GM08714 (cell line): ENCODE data around the gene CSN2.

Experiments used
- H3K4me3 ChIP-seq: fragments of 200-500 bp; sonication (Bioruptor generic); 2 replicates; pipeline ENCODE4 v1.5.1; 2014; ENCODE audit warnings: mild to moderate bottlenecking, low read length, inconsistent platforms
- ZNF274 ChIP-seq: IDR thresholded peaks from 2 replicates; pipeline ENCODE4 v1.6.1; 2012; ENCODE audit warnings: mild to moderate bottlenecking, low read depth, low read length

The CSN2 gene, protein sequence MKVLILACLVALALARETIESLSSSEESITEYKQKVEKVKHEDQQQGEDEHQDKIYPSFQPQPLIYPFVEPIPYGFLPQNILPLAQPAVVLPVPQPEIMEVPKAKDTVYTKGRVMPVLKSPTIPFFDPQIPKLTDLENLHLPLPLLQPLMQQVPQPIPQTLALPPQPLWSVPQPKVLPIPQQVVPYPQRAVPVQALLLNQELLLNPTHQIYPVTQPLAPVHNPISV

DNA sequence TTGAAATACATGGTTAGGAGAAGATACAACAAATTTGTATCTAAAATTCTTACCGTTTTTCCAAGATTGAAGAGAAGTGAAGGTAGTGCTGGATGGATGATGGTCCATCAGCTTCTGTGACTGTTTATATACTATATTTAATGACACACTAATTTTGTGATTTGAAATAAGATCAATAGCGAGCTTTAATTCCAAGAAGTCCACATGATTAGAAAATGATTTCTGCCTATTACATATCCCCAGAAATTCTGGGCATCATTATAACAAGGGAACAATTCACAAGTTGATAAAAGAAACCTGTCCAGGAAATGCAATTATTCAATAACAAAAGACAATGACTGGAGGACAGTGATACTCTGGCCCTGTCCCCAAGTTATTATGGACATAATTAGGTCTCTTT lies at the start of gene CSN2:
Gene CSN2, minus strand, starts transcription at position 101 of the 400 bp plus-strand sequence. CDS start 4,733 bp downstream, outside the sequence.
- no peak within 1 kb of the TSS for H3K4me3 ChIP-seq
- TF ChIP-seq ZNF274 = no peak

DNA sequence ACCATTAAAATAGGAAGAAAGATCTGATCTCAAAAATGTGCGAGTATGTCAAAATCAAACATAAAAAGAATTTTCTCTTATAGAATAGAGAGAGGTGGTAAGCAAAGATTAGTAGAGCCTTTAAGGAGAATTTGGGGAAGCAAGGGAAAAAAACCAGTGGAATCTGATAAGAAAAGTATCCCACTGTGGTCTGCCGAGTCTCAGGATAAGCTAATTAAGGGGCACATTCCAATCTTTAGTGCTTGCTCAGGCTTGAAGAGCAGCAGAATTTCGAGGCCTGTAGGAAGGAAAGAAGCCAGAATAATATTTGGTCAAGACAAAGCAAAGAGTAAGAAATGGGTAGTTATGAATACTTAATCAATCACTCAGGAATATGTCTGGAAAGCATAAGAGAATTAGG lies 43.2 kb upstream of the CSN2 start:
- TF ChIP-seq ZNF274 = no peak

DNA sequence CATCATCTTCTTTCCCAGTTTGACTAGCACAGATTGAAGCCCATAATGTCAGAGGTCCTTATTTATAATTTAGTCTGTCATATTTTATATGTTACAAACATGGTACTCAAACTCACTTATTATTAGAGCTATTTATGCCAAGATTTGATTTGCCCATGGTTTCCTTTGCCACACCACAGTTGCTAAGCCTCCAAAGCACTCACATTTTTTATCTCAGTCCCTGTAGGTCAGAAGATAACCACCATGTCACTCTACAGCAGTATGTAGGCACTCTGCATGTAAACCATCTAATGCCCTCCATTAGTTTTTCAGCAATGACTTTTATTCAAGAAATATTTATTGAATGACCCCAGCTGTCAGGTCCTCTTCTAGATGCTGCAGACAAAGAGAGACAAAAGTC lies 37.0 kb upstream of the CSN2 start:
- no peak for TF ChIP-seq ZNF274
- no peak overlapping the region for H3K4me3 ChIP-seq

More for the DNA sequence above, 43.2 kb upstream of the CSN2 start:
- no peak overlapping the region for H3K4me3 ChIP-seq

DNA sequence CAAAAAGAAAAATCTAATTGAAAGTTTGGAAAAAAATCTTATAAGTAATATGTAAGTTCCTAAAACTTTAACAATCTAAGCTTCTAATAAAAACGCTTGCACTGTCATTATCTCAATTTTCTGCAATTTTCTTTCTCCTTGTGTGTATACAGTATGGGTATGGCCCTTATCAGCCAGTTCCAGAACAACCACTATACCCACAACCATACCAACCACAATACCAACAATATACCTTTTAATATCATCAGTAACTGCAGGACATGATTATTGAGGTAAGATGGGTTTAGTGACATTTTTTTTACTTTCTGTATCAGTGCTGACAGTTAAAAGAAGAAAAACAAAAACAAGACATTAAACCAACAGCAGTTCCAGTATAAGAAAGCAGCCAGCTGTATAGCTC lies 35.2 kb upstream of the CSN2 start:
- TF ChIP-seq ZNF274 = no peak
- no peak overlapping the region for H3K4me3 ChIP-seq

DNA sequence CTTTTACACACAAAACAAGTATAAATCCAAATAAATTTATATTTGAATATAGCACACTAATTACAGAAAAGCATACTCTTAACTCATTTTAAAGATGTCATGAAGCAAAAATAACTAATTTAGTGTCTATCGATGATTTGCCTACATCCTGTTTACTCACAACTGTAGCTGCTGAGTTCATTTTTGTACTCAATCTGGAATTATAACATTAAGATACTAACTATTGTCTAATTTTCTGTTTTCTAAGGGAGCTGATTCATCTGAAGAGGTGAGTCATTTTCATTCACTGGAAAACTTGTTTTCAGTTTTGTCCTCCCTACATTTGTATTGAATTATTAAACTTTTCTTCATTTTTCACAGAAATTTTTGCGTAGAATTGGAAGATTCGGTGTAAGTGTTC lies 33.9 kb upstream of the CSN2 start:
- H3K4me3 ChIP-seq = no peak overlapping the region
- TF ChIP-seq ZNF274 = no peak

DNA sequence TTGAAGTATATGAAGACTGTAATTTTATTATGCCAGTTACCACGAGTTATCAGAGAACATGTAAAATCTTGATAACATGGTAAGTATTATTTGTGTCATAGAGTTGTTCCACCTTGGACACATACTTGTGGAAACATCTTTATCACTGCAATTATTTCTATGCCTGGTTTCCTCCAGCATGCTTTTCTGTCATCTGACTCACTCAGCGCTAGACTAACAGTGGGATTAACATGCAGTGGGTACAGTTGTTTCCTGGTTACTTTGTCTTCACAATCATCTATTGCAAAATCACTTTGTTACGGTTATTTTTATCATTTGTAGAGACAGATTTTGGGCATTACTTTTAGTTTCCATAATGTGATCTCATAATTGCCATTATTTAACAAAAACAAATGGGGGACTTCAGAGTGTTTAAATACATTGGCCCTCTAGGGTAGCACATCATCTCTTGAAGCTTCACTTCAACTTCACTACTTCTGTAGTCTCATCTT lies 30.0 kb upstream of the CSN2 start, which contains the start of gene STATH:
Gene STATH, plus strand, starts transcription at position 441 of the 491 bp plus-strand sequence. CDS start 2,472 bp downstream, outside the sequence.
- TF ChIP-seq ZNF274 = no peak
- no peak within 1 kb of the TSS for H3K4me3 ChIP-seq

DNA sequence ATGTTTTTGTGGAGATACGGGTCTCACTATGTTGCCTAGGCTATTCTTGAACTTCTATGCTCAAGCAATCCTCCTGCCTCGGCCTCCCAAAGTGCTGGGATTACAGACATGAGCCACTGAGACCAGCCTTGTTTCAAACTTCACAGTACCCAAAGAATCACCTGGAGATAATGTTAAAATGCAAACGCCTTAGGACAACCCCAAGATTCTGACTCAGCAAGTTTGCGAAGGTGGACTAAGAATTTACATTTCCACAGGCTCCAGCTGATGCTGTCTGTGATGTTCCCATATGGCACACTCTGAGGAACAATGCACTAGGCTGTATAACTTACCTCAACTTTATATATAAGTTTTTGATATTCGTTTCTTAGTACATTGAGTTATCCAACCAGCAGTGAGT lies 29.3 kb upstream of the CSN2 start:
- H3K4me3 ChIP-seq = no peak overlapping the region
- TF ChIP-seq ZNF274 = no peak

DNA sequence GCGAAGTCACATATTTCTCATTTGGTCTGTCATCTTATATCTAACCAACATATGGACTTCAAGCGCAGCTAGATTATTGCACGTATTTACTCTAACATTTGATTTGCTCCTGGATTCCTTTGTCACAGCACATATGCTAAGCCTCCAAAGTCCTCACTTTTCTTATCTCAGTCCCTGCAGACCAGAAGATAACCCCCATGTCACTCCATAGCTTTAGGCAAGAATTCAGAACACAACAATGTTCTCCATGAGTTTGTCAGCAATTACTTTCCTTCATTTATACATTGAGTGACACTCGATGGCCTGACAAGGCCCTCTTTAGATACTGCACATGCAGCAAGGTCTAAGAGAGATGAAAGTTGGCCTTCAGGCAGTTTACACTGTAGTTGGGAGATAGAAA lies 25.5 kb upstream of the CSN2 start:
- H3K4me3 ChIP-seq = no peak overlapping the region

DNA sequence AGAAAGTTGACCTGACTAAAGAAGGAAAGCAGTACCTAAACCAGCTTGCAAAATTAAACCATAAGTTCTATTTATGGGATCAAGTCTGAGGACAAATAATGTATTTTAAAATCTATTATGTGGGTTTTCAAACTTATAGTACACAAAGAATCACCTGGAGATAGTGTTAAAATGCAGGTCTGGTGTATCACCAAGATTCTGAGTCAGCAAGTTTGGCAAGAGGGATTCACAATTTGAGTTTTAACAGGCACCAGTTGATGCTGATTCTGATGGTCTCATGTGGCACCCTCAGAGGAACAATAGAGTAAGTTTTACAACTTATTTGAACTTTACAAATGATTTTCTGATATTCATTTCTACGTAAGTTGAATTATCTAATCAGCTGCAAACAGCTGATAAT lies 21.1 kb upstream of the CSN2 start:
- no peak for TF ChIP-seq ZNF274
- H3K4me3 ChIP-seq = no peak overlapping the region

More for the DNA sequence above, 25.5 kb upstream of the CSN2 start:
- TF ChIP-seq ZNF274 = no peak

DNA sequence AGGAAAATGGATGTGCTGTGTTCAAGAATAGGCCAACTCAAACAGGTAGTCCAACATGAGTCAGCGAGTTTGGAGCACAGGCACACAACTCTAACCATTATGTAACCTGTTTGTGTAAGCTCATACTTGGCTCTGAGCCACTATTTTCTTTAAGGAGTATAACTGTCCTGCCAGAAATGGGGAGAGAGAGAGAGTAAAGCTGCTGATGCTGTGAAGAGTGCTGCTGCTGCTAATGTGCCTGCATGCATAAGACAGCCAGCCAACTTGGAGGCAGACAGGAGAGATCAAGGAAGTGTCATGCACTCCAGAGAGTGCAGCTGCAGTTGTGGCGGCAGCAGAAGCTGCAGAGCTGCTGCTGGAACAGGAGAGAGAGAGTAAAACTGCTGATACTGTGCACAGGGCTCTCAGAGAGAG lies 18.5 kb upstream of the CSN2 start:
- H3K4me3 ChIP-seq = no peak overlapping the region
- no peak for TF ChIP-seq ZNF274

DNA sequence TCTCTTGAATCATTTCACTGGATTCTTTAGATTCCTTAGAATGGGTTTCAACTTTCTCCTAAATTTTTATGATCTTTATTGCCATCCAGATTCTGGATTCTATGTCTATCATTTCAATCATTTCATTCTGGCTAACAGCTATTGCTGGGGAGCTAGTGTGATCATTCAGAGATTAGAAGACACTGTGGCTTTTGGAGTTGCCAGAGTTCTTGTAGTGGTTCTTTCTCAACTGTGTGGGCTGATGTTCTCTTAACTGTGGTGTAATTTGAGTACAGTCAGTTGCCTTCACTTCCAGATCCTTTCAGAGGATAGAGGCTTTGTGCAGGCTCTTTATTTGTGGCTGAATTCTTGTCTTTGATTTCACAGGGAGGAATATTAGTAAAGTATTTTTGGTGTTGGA lies 12.1 kb upstream of the CSN2 start:
- H3K4me3 ChIP-seq = no peak overlapping the region
- no peak for TF ChIP-seq ZNF274

DNA sequence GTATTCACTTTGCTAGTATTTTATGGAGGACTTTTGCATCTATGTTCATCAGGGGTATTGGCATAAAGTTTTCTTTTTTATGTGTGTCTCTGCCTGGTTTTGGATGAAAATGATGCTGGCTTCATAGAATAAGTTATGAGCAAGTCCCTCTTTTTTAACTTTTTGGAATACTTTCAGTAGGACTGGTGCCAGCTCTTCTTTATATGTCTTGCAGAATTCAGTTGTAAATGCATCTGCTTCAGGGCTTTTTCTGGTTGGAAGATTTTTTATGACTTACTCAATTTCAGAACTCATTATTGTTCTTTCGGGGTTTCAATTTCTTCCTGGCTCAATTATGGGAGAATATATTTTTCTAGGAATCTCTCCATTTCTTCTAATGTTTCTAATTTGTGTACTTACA lies 9.1 kb upstream of the CSN2 start:
- TF ChIP-seq ZNF274 = no peak
- no peak overlapping the region for H3K4me3 ChIP-seq

DNA sequence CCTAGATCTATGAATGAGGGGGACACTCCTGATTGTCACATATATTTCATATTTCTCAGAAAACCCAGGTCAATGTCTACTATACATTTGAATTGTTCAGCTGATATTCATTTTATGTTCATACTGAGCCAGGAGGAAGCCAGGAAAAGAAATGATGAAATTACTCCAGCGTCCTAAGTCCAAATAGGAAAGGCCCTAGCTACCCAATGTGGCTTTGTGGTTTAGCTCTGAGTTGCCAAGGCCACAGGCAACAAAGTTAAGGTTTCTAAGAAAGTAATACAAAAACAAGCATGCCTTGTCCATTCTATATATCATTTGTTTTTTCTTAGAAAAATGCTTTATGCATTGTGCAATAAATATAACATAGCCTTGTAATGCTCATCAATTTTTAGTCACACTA lies 4.5 kb upstream of the CSN2 start:
- H3K4me3 ChIP-seq = no peak overlapping the region
- no peak for TF ChIP-seq ZNF274

DNA sequence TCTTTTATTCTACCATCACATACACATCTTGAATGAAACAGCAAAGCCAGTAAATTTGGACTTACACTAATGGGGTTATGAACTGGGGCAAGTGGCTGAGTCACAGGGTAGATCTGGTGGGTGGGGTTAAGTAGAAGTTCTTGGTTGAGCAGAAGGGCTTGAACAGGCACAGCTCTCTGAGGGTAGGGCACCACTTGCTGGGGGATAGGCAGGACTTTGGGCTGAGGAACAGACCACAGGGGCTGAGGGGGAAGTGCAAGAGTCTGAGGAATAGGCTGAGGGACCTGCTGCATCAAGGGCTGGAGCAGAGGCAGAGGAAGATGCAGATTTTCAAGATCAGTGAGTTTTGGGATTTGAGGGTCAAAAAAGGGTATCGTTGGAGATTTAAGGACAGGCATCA lies 8.3 kb downstream of the CSN2 start:
- no peak for TF ChIP-seq ZNF274
- H3K4me3 ChIP-seq = no peak overlapping the region

DNA sequence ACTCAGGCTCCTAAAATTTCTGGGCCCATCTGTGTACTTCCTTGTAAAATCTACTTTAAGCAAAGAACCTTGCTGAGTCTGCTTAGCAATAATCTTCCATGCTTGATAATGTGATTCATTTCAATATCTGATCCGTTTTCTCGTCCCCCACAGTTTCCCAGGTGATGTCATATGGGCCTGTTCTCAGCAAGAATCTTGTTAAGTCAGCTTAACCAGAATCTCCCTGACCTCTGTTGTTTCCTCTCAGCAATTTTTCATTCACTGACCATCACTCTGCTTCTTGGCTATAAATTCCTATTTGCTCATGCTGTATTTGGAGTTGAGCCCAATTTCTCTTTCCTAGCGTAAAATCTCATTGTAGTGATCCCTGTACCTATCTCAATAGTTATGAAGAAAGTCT lies 13.9 kb downstream of the CSN2 start:
- TF ChIP-seq ZNF274 = no peak
- H3K4me3 ChIP-seq = no peak overlapping the region

DNA sequence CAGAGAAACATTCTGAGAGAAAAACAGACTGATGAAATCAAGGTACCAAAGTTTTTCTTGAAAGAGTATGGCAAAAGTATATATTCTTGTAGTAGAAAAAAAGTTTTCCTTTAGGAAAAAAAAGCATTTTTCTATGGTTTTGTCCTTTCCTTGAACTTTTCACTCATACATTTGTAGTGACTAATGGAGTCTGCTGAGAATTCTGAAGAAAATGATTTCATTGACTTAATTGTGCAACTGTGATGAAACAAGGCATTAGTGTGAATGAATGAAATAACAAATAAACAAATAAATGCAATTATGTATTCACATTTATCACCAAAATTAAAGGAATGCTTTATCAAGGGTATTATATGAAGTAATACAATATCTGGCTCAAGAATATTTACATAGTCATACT lies 29.0 kb downstream of the CSN2 start:
- no peak for TF ChIP-seq ZNF274
- no peak overlapping the region for H3K4me3 ChIP-seq
